Kidney (tissue), 14 donors: Measurements from ENCODE around the gene RMND5B. TPM values are rescaled to one million over a fixed set of nuclear protein-coding genes. Genes with fewer than 3 reads are reported as not detected.

Experiments used
- DNase-seq, 5 donors: peaks; one replicate each; pipeline ENCODE4 v3.0.0-alpha.2; 2013 to 2020
- FAIRE-seq: peaks from 2 replicates; lab custom pipeline; 2012; peaks lifted over from hg19 to GRCh38; lab: Jason Lieb, UNC
- H3K27ac ChIP-seq, 2 donors: one replicate each; pipeline ENCODE4 v1.7.0; 2013; ENCODE audit warnings: low read depth in 2 of 2, low read length in 2 of 2, inconsistent platforms in 1 of 2
- H3K27me3 ChIP-seq: one replicate; pipeline ENCODE4 v1.7.1; 2013; ENCODE audit warnings: low read length, inconsistent platforms; ENCODE audit not compliant: control insufficient read depth, insufficient read depth
- H3K36me3 ChIP-seq, 3 donors: one replicate each; pipeline versions ENCODE4 v1.7.0 to v1.7.1; 2013; ENCODE audit warnings: low read length in 3 of 3, control low read depth in 1 of 3, inconsistent platforms in 1 of 3; ENCODE audit not compliant: insufficient read depth in 3 of 3, control insufficient read depth in 2 of 3
- H3K4me1 ChIP-seq, 3 donors: one replicate each; pipeline versions ENCODE4 v1.7.0 to v1.7.1; 2013; ENCODE audit warnings: low read length in 3 of 3, inconsistent platforms in 1 of 3, low read depth in 1 of 3; ENCODE audit not compliant: control insufficient read depth in 2 of 3, insufficient read depth in 2 of 3
- H3K4me3 ChIP-seq, 3 donors: one replicate each; pipeline versions ENCODE4 v1.7.0 to v1.8.1; 2013; ENCODE audit warnings: low read length in 3 of 3, control low read depth in 1 of 3, inconsistent platforms in 1 of 3
- H3K9ac ChIP-seq, 3 donors: one replicate each; pipeline versions ENCODE4 v1.7.0 to v1.7.1; 2013; ENCODE audit warnings: low read length in 3 of 3, control low read depth in 1 of 3, inconsistent platforms in 1 of 3
- H3K9me3 ChIP-seq, 3 donors: one replicate each; pipeline versions ENCODE4 v1.7.0 to v1.7.1; 2013; ENCODE audit warnings: low read length in 3 of 3, control low read depth in 1 of 3, inconsistent platforms in 1 of 3; ENCODE audit not compliant: control insufficient read depth in 2 of 3, insufficient read depth in 1 of 3
- intact Hi-C: fragments of 100-400 bp; cut with DNase I; formaldehyde crosslinking; loops from one replicate; pipeline ENCODE4 v1.11.1; 2022
- polyA plus RNA-seq: library from polyadenylated mRNA; stranded (reverse); fragments of 350-450 nt; fragmentation: Illumina TruSeq; extraction: RNeasy Lipid Tissue Mini Kit (QIAGEN cat#74804); gene quantifications from one replicate; pipeline ENCODE4 v1.2.3, GENCODE V29; 2014; ENCODE audit warnings: low read depth, low replicate concordance; ENCODE audit not compliant: insufficient read depth
- total RNA-seq: library from RNA; stranded (reverse); fragmentation: NEBNext Ultra II Directional; extraction: Animal tissue kit (Norgen Biotek cat#: 25700); gene quantifications from one replicate; pipeline ENCODE4 v1.2.1, GENCODE V29; 2021
- TF ChIP-seq, protein P1 (sequence below): IDR thresholded peaks from 3 replicates; pipeline ENCODE4 v1.5.1; 2012; ENCODE audit warnings: mild to moderate bottlenecking, moderate library complexity, borderline replicate concordance; ENCODE audit not compliant: insufficient read depth; ENCODE audit errors: extremely low read depth
- donor health status: control.
- donor health status: control.
- donor health status: control.
- donor health status: control.
- donor health status: control.
- donor health status: DM: yes; HTN: yes; CAD: no.
- donor health status: Normal renal cell carcinoma (clear cell type).

Gene RMND5B
- total and polyA plus RNA-seq, 2 donors from 2014 or later: 36.6 to 45.3 TPM

DNA sequence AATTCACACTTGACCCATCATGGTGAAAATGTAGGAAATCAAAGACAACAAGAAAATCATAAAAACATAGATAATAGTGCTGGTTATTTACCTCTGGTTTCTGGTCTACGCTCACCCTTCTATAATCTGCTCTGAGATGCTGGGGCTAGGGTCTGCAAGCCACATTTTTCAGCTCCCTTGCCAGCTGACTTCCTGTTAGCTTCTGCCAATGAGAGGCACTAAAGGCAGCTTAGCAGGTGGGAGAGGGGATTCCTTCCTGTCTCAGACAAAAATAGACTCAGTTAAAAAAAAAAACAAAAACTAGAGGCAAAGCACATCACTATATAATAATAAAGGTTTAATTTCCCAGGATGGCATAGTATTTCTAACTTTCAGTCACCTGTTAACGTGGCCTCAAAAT lies 37.7 kb upstream of the RMND5B start:
- no peaks in the 10 kb centered on the region for H3K36me3 ChIP-seq
- FAIRE-seq: no peak
- no peaks in the 10 kb centered on the region for H3K27me3 ChIP-seq
- H3K4me3 ChIP-seq: no peak overlapping the region
- no peaks in the 10 kb centered on the region for H3K9me3 ChIP-seq
- intact Hi-C loops: no loop called here
- DNase-seq: no peak
- H3K9ac ChIP-seq: no peak overlapping the region
- H3K27ac ChIP-seq: no peak overlapping the region
- TF ChIP-seq, protein P1, sequence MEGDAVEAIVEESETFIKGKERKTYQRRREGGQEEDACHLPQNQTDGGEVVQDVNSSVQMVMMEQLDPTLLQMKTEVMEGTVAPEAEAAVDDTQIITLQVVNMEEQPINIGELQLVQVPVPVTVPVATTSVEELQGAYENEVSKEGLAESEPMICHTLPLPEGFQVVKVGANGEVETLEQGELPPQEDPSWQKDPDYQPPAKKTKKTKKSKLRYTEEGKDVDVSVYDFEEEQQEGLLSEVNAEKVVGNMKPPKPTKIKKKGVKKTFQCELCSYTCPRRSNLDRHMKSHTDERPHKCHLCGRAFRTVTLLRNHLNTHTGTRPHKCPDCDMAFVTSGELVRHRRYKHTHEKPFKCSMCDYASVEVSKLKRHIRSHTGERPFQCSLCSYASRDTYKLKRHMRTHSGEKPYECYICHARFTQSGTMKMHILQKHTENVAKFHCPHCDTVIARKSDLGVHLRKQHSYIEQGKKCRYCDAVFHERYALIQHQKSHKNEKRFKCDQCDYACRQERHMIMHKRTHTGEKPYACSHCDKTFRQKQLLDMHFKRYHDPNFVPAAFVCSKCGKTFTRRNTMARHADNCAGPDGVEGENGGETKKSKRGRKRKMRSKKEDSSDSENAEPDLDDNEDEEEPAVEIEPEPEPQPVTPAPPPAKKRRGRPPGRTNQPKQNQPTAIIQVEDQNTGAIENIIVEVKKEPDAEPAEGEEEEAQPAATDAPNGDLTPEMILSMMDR: no peak
- H3K4me1 ChIP-seq: no peaks in the 10 kb centered on the region

DNA sequence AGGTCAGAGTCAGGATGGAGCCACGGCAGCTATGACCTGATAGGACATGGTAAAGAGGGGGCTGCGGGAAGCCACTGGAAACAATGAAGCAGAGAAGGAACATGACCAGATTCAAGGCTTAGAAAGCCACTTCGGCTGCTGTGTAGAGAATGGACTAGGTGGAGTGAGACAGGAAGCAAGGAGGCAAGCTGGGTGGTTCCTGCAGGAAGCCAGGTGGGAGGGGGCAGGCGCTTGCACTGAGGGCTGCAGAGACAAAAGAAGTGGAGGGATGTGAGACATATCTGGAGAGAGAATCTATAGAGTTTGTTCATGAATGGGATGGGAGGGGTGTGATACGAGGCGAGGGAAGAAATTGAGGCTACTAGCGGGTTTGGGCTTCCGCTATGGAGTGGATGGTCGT lies 36.5 kb upstream of the RMND5B start:
- H3K36me3 ChIP-seq: no peaks in the 10 kb centered on the region
- no peak for DNase-seq
- intact Hi-C loops: no loop called here
- H3K27ac ChIP-seq: no peak overlapping the region
- H3K9me3 ChIP-seq: no peaks in the 10 kb centered on the region
- FAIRE-seq: no peak
- no peak overlapping the region for H3K4me3 ChIP-seq
- H3K4me1 ChIP-seq: no peaks in the 10 kb centered on the region
- H3K9ac ChIP-seq: no peak overlapping the region
- H3K27me3 ChIP-seq: no peaks in the 10 kb centered on the region
- TF ChIP-seq, protein P1: no peak

DNA sequence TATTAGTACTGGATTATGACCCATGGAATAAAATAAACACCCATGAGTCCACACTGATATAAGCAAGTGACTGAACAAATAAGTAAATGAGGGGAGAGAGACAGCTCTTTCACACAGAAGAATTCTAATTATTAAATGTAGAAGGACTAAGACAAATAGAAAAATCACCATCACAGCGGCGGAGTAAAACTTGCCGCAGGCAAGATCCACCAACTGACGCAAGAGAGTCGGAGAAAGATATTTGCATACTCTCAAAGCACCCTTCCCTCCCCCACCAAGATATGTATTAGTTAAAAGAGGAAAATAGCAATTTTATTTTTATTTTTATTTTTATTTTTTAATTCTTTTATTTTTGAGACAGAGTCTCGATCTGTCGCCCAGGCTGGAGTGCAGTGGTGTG lies 32.1 kb upstream of the RMND5B start:
- no peak for FAIRE-seq
- Histone ChIP-seq H3K27me3 (no peaks in the 10 kb centered on the region), H3K9ac (no peak overlapping the region), H3K9me3 (no peaks in the 10 kb centered on the region), H3K36me3 (no peaks in the 10 kb centered on the region), H3K27ac (no peak overlapping the region), H3K4me1 (no peaks in the 10 kb centered on the region), H3K4me3 (no peak overlapping the region)
- intact Hi-C loops: no loop called here
- no peak for DNase-seq
- TF ChIP-seq, protein P1: no peak

DNA sequence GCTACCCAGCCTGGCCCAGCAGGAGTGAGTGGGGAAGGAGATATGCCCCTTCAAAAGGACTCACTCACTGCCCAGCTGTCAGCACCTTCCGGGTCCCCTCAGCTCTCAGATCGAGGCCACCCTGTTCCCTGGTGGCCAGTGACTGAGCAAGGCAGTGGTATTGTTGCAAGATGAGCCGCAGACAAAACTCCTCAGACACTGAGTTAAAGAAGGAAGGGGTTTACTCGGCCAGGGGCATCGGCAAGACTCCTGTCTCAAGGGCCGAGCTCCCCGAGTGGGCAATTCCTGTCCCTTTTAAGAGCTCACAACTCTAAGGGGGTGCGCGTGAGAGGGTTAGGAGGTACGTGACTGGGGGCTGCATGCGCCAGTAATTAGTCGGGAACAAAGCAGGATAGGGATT lies 27.2 kb upstream of the RMND5B start:
- DNase-seq (no peak), FAIRE-seq (no peak)
- intact Hi-C loops: no loop called here
- Histone ChIP-seq H3K36me3 (no peaks in the 10 kb centered on the region), H3K27ac (no peak overlapping the region), H3K27me3 (no peaks in the 10 kb centered on the region), H3K9me3 (no peaks in the 10 kb centered on the region), H3K4me3 (no peak overlapping the region), H3K4me1 (no peaks in the 10 kb centered on the region), H3K9ac (no peak overlapping the region)
- TF ChIP-seq, protein P1: no peak
